CD8-positive, alpha-beta memory T cell (primary cell): Measurements from ENCODE around the gene COMMD10. TPM values are rescaled to one million over a fixed set of nuclear protein-coding genes. Genes with fewer than 3 reads are reported as not detected.

Source experiments
- CTCF ChIA-PET: fragments of 350-600 bp; sonication (Branson Sonifier 250); formaldehyde crosslinking; loops from one replicate; lab custom pipeline; 2021; ENCODE audit warnings: antibody characterized with exemption; lab: Charles Lee
- POLR2A ChIA-PET: fragments of 350-600 bp; sonication (Branson Sonifier 250); formaldehyde crosslinking; loops from one replicate; lab custom pipeline; 2021; ENCODE audit warnings: antibody characterized with exemption; lab: Charles Lee
- DNase-seq, 5 donors: peaks; one replicate each; pipeline versions ENCODE4 v3.0.0 to v3.0.0-alpha.2; 2020 to 2022; ENCODE audit warnings: mixed read lengths in 1 of 5
- H3K27ac ChIP-seq: one replicate; pipeline ENCODE4 v1.7.0; 2013; ENCODE audit warnings: low read depth, mild to moderate bottlenecking, low read length, moderate library complexity
- H3K27me3 ChIP-seq: 2 replicates; pipeline ENCODE4 v1.7.0; 2013; ENCODE audit warnings: low read length, mild to moderate bottlenecking; ENCODE audit not compliant: insufficient read depth, poor library complexity, severe bottlenecking
- H3K36me3 ChIP-seq: 2 replicates; pipeline ENCODE4 v1.7.0; 2013; ENCODE audit warnings: mild to moderate bottlenecking, low read length, moderate library complexity; ENCODE audit not compliant: insufficient read depth
- H3K4me1 ChIP-seq: 2 replicates; pipeline ENCODE4 v1.7.0; 2013; ENCODE audit warnings: mild to moderate bottlenecking, low read length, moderate library complexity; ENCODE audit not compliant: insufficient read depth
- H3K4me3 ChIP-seq: 2 replicates; pipeline ENCODE4 v1.7.0; 2013; ENCODE audit warnings: mild to moderate bottlenecking, low read length
- H3K9me3 ChIP-seq: 2 replicates; pipeline ENCODE4 v1.7.0; 2013; ENCODE audit warnings: mild to moderate bottlenecking, low read length
- H3K27ac Mint-ChIP-seq, 8 donors: one replicate each; pipeline ENCODE4 v1.8.0; 2020 to 2021; ENCODE audit warnings: mixed read lengths in 8 of 8, mild to moderate bottlenecking in 6 of 8, inconsistent platforms in 3 of 8, moderate library complexity in 3 of 8
- H3K27me3 Mint-ChIP-seq, 2 donors: one replicate each; pipeline ENCODE4 v1.8.0; 2020 to 2021; ENCODE audit warnings: mixed read lengths in 2 of 2, mild to moderate bottlenecking in 1 of 2, moderate library complexity in 1 of 2
- H3K36me3 Mint-ChIP-seq, 3 donors: one replicate each; pipeline ENCODE4 v1.8.0; 2020 to 2021; ENCODE audit warnings: mixed read lengths in 3 of 3, inconsistent platforms in 1 of 3, mild to moderate bottlenecking in 1 of 3
- H3K4me1 Mint-ChIP-seq, 3 donors: one replicate each; pipeline ENCODE4 v1.8.0; 2020 to 2021; ENCODE audit warnings: mixed read lengths in 3 of 3, inconsistent platforms in 1 of 3, mild to moderate bottlenecking in 1 of 3
- H3K4me3 Mint-ChIP-seq, 7 donors: one replicate each; pipeline ENCODE4 v1.8.0; 2020 to 2021; ENCODE audit warnings: mixed read lengths in 7 of 7, mild to moderate bottlenecking in 6 of 7, moderate library complexity in 4 of 7, inconsistent platforms in 2 of 7
- H3K9me3 Mint-ChIP-seq, 5 donors: one replicate each; pipeline ENCODE4 v1.8.0; 2020 to 2022; ENCODE audit warnings: mixed read lengths in 5 of 5, mild to moderate bottlenecking in 3 of 5, moderate library complexity in 2 of 5, inconsistent platforms in 1 of 5
- polyA plus RNA-seq: library from polyadenylated mRNA; unstranded; fragments of 300-500 nt; fragmentation: Illumina TruSeq; gene quantifications from one replicate; pipeline ENCODE4 v1.2.3, GENCODE V29; 2021
- total RNA-seq, 2 experiments: library from RNA; stranded (reverse); gene quantifications; one replicate each; pipeline ENCODE4 v1.2.3, GENCODE V29; 2021

The COMMD10 gene
- total and polyA plus RNA-seq, 3 experiments from 2014 or later = 13.8 to 35.9 (median 17.4) TPM

DNA sequence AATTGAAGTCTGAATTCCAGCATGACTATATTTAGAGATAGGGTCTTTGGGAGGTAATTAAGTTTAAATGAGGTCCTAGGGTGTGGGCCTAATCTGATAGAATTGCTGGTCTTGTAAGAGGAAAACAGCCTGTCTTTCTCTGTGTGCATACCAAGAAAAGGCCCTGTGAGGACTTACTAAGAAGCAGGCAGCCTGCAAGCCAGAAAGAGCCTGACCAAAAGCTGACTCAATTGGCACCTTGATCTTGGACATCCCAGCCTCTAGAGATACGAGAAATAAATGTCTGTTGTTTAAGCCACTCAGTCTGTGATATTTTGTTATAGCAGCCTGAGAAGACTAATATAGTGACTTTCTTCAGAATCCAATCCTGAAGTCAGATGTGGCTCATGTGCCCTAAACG lies 38.0 kb upstream of the COMMD10 start:
- DNase-seq = no peak
- Histone ChIP-seq H3K4me1 (no peaks in the 10 kb centered on the region), H3K4me3 (no peak overlapping the region), H3K27ac (no peak overlapping the region), H3K27me3 (no peaks in the 10 kb centered on the region), H3K9me3 (no peaks in the 10 kb centered on the region), H3K36me3 (no peaks in the 10 kb centered on the region)
- ChIA-PET CTCF (no interaction called here), POLR2A (no interaction called here)
- Mint-ChIP-seq H3K4me1 (peaks cover 0 to 2% (median 0%) of the 10 kb centered on the region in 3 donors), H3K36me3 (peaks cover 0 to 4% (median 0%) of the 10 kb centered on the region in 3 donors), H3K27ac (no peak overlapping the region), H3K9me3 (no peaks in the 10 kb centered on the region), H3K27me3 (peaks cover 0 to 3% of the 10 kb centered on the region in 2 donors), H3K4me3 (no peak overlapping the region)

DNA sequence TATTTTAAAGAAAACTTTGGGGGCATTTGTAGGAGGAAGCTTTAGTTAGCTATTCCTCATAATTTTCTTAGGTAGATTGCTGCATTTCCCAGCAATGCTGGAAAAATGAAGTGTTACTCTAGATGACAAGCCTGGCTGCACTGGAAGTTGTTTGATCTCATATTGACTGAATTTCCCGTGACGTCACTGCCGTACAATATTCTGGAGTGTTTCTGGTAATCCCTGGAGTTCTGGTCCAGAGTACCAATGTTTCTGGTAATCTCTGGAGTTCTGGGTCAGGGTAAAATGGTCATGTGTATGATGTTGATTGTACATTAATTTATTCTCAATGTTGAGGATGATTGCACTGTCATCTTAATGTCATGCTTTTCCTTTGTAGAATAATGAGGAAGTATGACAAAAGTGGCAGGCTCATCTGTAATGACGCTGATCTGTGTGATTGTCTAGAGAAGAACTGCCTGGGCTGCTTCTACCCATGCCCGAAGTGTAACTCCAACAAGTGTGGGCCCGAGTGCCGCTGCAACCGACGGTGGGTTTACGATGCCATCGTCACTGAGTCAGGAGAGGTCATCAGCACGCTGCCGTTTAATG lies 26.4 kb upstream of the COMMD10 start:
- DNase-seq = no peak
- peaks cover 4% of the 10 kb centered on the region for H3K27me3 ChIP-seq
- H3K36me3 ChIP-seq = no peaks in the 10 kb centered on the region
- H3K4me1 Mint-ChIP-seq = no peaks in the 10 kb centered on the region
- no peaks in the 10 kb centered on the region for H3K9me3 Mint-ChIP-seq
- no peaks in the 10 kb centered on the region for H3K4me1 ChIP-seq
- peaks cover 0 to 17% of the 10 kb centered on the region in 2 donors for H3K27me3 Mint-ChIP-seq
- no peak overlapping the region for H3K4me3 Mint-ChIP-seq
- H3K36me3 Mint-ChIP-seq = no peaks in the 10 kb centered on the region
- ChIA-PET CTCF (no interaction called here), POLR2A (no interaction called here)
- no peak overlapping the region for H3K27ac Mint-ChIP-seq
- no peaks in the 10 kb centered on the region for H3K9me3 ChIP-seq
- H3K27ac ChIP-seq = no peak overlapping the region
- H3K4me3 ChIP-seq = no peak overlapping the region

DNA sequence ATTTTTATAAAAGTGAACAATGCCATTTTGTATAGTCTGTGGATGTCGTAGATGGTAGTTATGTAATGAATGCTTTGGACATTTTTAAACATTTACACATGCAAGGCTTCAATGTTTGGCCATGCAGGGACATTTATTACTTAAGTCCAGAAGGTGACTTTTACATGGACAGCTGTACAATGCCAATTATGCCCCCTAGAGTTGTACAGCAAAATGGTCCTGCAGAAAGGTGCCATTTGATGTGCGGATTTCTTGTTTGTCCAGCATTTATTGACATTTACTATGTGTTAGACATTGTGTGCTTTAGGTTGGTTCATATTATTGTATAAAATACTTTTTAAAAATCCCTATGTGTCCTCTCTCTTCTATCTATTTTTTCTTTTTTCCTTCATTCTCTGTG lies 22.5 kb upstream of the COMMD10 start:
- Mint-ChIP-seq H3K36me3 (no peaks in the 10 kb centered on the region), H3K4me1 (no peaks in the 10 kb centered on the region), H3K4me3 (no peak overlapping the region), H3K9me3 (no peaks in the 10 kb centered on the region), H3K27me3 (peaks cover 0 to 38% of the 10 kb centered on the region in 2 donors), H3K27ac (no peak overlapping the region)
- H3K9me3 ChIP-seq = no peaks in the 10 kb centered on the region
- no peaks in the 10 kb centered on the region for H3K4me1 ChIP-seq
- peaks cover 4% of the 10 kb centered on the region for H3K27me3 ChIP-seq
- ChIA-PET CTCF (no interaction called here), POLR2A (no interaction called here)
- H3K36me3 ChIP-seq = no peaks in the 10 kb centered on the region
- DNase-seq = no peak
- no peak overlapping the region for H3K4me3 ChIP-seq
- no peak overlapping the region for H3K27ac ChIP-seq

DNA sequence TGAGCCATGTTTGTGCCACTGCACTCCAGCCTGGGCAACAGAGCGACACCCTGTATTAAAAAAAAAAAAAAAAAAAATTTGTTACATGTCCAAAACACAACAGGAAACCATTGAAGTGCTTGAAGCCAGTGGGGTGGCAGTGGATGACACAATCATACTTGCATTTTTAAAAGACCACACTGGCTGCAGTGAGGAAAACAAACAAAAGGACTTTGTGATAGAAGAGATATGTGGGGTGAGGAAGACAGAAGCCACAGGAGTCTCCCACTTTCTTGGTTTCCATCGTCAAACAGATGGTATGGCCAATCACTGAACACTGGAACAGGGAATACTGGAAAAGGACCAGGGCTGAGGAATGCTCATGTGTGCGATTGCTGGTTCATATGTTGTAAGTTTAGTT lies 20.9 kb upstream of the COMMD10 start:
- no peak overlapping the region for H3K27ac Mint-ChIP-seq
- no peak for DNase-seq
- CTCF ChIA-PET = interaction anchor here (0.9 to 1.9 kb wide), 2 partner anchors 12 kb away, joined by 3 to 4 read pairs; no protein-coding TSS in a partner anchor
- Histone ChIP-seq H3K36me3 (no peaks in the 10 kb centered on the region), H3K4me3 (no peak overlapping the region), H3K4me1 (no peaks in the 10 kb centered on the region), H3K9me3 (no peaks in the 10 kb centered on the region), H3K27me3 (no peaks in the 10 kb centered on the region), H3K27ac (no peak overlapping the region)
- H3K4me3 Mint-ChIP-seq = no peak overlapping the region
- POLR2A ChIA-PET = no interaction called here
- no peaks in the 10 kb centered on the region for H3K9me3 Mint-ChIP-seq
- H3K4me1 Mint-ChIP-seq = peaks cover 0 to 4% (median 0%) of the 10 kb centered on the region in 3 donors
- no peaks in the 10 kb centered on the region for H3K36me3 Mint-ChIP-seq
- H3K27me3 Mint-ChIP-seq = peaks cover 0 to 44% of the 10 kb centered on the region in 2 donors

DNA sequence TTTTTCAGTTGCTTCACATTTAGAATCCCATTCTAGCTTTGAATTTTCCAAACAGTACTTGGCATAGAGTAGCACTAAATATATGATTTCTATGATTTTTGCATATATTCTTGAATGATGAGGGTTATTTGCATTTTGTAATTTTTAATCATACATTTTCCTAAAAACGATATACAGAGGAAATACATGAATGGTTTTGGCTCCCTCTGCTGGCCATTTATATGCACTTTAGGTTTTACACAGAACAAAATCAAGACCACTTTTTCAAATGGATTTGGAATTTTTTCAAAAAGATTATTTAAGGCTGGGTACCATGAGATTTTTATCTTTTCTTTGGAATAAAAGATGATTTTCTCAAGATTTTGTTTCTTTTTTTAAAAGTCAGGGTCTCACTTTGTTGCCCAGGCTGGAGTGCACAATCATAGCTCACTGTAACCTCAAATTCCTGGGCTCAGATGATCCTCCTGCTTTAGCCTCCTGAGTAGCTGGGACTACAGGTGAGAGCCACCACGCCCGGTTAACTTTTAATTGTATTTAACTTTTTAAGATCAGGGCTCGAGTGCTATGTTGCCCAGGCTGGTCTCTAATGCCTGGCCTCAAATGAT lies 16.7 kb upstream of the COMMD10 start:
- ChIA-PET POLR2A (no interaction called here), CTCF (interaction anchor here (0.5 to 2.9 kb wide), 7 partner anchors 12 to 439 kb away, joined by 3 to 18 read pairs (median 4); no protein-coding TSS in a partner anchor)
- H3K4me1 Mint-ChIP-seq = peaks cover 0 to 4% (median 0%) of the 10 kb centered on the region in 3 donors
- no peaks in the 10 kb centered on the region for H3K9me3 Mint-ChIP-seq
- H3K4me3 ChIP-seq = no peak overlapping the region
- no peaks in the 10 kb centered on the region for H3K27me3 ChIP-seq
- H3K4me1 ChIP-seq = no peaks in the 10 kb centered on the region
- H3K4me3 Mint-ChIP-seq = no peak overlapping the region
- H3K36me3 Mint-ChIP-seq = no peaks in the 10 kb centered on the region
- no peak overlapping the region for H3K27ac Mint-ChIP-seq
- peaks cover 2 to 46% of the 10 kb centered on the region in 2 donors for H3K27me3 Mint-ChIP-seq
- no peaks in the 10 kb centered on the region for H3K9me3 ChIP-seq
- peak in 3 of 5 donors; percentile 17 to 39 (median 23) for DNase-seq
- H3K36me3 ChIP-seq = no peaks in the 10 kb centered on the region
- H3K27ac ChIP-seq = no peak overlapping the region

DNA sequence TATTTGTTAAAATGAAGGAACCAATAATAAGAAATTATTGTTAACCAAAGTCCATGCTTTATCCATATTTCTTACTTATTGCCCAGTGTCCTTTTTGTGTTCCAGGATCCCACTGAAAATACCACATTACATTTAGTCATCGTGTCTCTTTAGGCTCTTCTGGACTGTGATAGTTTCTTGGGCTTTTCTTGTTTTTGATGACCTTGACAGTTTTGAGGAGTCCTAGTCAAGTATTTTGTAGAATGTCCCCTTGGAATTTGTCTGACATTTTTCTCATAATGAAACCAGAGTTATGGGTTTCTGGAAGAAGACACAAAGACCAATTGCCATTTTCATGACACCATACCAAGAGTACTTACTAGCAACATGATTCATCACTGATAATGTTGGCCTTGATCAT lies 13.6 kb upstream of the COMMD10 start:
- Histone ChIP-seq H3K4me3 (no peak overlapping the region), H3K27ac (no peak overlapping the region), H3K27me3 (no peaks in the 10 kb centered on the region), H3K4me1 (no peaks in the 10 kb centered on the region), H3K9me3 (no peaks in the 10 kb centered on the region), H3K36me3 (no peaks in the 10 kb centered on the region)
- no peak for DNase-seq
- no peak overlapping the region for H3K4me3 Mint-ChIP-seq
- POLR2A ChIA-PET = no interaction called here
- no peaks in the 10 kb centered on the region for H3K9me3 Mint-ChIP-seq
- CTCF ChIA-PET = no interaction called here
- H3K4me1 Mint-ChIP-seq = peaks cover 4 to 17% (median 5%) of the 10 kb centered on the region in 3 donors
- H3K27ac Mint-ChIP-seq = no peak overlapping the region
- no peaks in the 10 kb centered on the region for H3K36me3 Mint-ChIP-seq
- peaks cover 5 to 42% of the 10 kb centered on the region in 2 donors for H3K27me3 Mint-ChIP-seq

DNA sequence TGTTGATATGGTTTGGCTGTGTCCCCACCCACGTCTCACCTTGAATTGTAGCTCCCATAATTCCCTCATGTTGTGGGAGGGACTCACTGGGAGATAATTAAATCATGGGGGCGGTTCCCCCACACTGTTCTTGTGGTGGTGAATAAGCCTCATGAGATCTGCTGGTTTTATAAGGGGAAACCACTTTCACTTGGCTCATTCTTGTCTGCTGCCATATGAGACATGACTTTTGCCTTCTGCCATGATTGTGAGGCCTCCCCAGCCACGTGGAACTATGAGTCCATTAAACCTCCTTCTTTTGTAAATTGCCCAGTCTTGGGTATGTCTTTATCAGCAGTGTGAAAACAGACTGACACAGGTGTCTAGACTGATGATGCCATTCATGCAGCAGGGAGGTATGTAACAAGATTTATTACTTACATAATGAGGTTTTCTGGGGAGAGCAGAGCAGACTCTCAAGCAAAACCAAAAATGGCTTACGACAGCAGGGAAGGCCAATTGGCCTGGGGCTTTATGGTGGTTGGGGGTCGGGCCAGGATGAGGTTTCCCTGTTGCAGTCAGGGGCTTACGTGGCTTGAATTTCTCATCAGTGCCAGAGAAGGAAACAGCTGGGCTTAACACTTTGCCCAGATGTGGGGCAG lies 9.5 kb upstream of the COMMD10 start:
- peaks cover 4 to 16% (median 5%) of the 10 kb centered on the region in 3 donors for H3K4me1 Mint-ChIP-seq
- no peak for DNase-seq
- H3K36me3 ChIP-seq = no peaks in the 10 kb centered on the region
- POLR2A ChIA-PET = no interaction called here
- peak overlapping the region in 2 of 8 donors; percentile 24 to 36 for H3K27ac Mint-ChIP-seq
- no peaks in the 10 kb centered on the region for H3K9me3 ChIP-seq
- no peaks in the 10 kb centered on the region for H3K9me3 Mint-ChIP-seq
- no peak overlapping the region for H3K4me3 Mint-ChIP-seq
- peaks cover 3 to 25% of the 10 kb centered on the region in 2 donors for H3K27me3 Mint-ChIP-seq
- no peaks in the 10 kb centered on the region for H3K27me3 ChIP-seq
- CTCF ChIA-PET = interaction anchor here (1.4 kb wide), 1 partner anchor 11 kb away, joined by 3 read pairs; no protein-coding TSS in a partner anchor
- H3K27ac ChIP-seq = no peak overlapping the region
- no peak overlapping the region for H3K4me3 ChIP-seq
- H3K36me3 Mint-ChIP-seq = peaks cover 0 to 5% (median 0%) of the 10 kb centered on the region in 3 donors
- H3K4me1 ChIP-seq = no peaks in the 10 kb centered on the region

DNA sequence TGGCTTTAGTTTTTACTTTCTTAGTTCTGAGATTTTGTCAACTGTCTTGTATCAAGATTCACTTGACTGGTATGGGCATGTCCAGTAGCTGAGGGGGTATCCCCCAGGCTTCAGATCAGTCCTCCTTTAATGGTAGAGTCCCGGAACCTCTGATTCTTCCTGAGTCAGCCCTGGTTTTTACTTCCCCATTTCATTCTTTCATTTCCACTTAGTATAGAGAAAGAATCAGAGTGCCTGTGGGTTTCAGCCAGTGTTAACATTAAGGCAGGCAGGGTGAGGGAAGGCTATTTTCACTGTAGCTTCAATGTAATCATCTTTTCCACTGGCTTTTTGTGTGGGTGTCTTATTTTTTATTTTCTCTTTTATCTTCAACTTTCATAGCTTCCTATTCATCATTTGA lies 8.3 kb upstream of the COMMD10 start:
- Histone ChIP-seq H3K36me3 (no peaks in the 10 kb centered on the region), H3K9me3 (no peaks in the 10 kb centered on the region), H3K4me1 (no peaks in the 10 kb centered on the region), H3K27me3 (no peaks in the 10 kb centered on the region), H3K27ac (no peak overlapping the region), H3K4me3 (no peak overlapping the region)
- Mint-ChIP-seq H3K4me3 (no peak overlapping the region), H3K27me3 (peaks cover 3 to 20% of the 10 kb centered on the region in 2 donors), H3K36me3 (peaks cover 0 to 5% (median 2%) of the 10 kb centered on the region in 3 donors), H3K9me3 (no peaks in the 10 kb centered on the region), H3K27ac (peak overlapping the region in 1 of 8 donors; percentile 20), H3K4me1 (peaks cover 6 to 16% (median 11%) of the 10 kb centered on the region in 3 donors)
- ChIA-PET CTCF (interaction anchor here (1.4 kb wide), 1 partner anchor 12 kb away, joined by 3 read pairs; no protein-coding TSS in a partner anchor), POLR2A (interaction anchor here (0.7 kb wide), 1 partner anchor 235 kb away, joined by 3 read pairs; the partner anchor contains the start of genes AP3S1 and ATG12)
- no peak for DNase-seq
